ENCODE measurements around the gene NPAS3.

DNA sequence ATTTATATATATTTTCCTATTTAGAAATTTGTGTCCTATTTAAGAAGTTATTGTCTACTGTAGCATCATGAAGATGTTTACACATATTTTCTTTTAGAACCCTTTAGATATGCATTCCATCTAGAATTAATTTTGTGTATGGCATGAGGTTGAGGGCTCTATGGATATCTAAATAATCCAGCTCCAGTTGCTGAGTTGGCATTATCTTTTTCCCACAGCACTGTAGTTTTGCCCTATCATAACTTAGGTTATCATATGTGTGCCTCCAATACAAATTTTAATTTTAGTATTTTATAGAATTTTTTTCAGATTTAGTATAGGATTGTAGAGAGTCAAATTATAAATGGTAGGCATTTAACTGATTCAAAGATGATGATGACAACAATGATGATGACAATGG, 159.3 kb downstream of the NPAS3 start:
- TF ChIP-seq CTCF (IDR thresholded peaks at IDR 0.05) (no peak), POLR2A (IDR thresholded peaks at IDR 0.05) (no peak)
